Measurements from ENCODE around the gene TMEM244. TPM values are rescaled to one million over a fixed set of nuclear protein-coding genes. Genes with fewer than 3 reads are reported as not detected.

Gene TMEM244, protein sequence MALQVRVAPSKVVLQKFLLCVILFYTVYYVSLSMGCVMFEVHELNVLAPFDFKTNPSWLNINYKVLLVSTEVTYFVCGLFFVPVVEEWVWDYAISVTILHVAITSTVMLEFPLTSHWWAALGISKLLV
- under 1 TPM in 1 of 3 donors, not detected in 2; 0.76 TPM for polyA plus RNA-seq

DNA sequence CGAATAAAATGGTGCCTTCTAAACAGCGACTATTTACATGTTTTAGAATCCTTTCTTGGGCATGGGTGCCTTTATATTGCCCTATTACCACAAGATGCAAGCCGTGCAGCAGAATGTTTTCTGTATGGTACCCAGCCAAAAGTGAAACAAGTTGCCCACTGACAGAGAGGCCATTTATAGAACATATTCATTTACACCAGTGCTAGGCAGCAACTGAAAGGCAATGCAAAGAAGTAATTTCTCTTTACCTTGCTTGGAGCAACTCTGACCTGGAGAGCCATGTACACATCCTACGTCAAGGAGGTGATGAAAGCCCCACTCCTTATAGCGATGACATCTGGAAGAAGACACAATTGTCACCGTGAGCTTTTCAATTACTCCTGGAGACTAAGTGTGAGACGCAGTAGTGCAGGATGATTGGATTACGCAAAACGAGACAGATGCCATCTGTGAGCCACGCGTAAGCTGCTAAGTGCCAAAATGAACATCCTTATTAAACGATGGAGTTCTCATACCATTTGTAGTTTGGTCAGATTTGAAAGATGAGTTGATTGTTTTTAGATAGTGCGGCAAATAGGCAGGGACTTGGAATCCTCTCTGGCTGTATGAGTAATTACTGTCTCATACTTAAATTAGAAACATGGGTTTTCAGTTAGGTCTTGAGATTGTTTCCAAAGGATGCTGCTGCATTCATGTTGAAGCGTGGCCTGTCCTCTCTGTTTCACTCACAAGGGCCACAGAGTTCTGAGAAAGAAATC, at the start of gene TMEM244:
Gene TMEM244 (minus strand): TSS at position 408 of the 758 bp plus-strand sequence. CDS start 127 bp downstream, at position 281.
- Mint-ChIP-seq H3K4me1 (peaks cover 7 to 8% of the 10 kb centered on the region in 2 donors), H3K27me3 (ENCODE audit: low read depth in 3 of 3) (peaks cover 0 to 2% (median 0%) of the 10 kb centered on the region in 3 donors), H3K27ac (peak within 1 kb of the TSS in 5 of 6 donors; percentile 48 to 96 (median 72)), H3K9me3 (no peaks in the 10 kb centered on the region), H3K4me3 (peak within 1 kb of the TSS; percentile 67 to 90 (median 77)), H3K36me3 (no peaks in the 10 kb centered on the region)
- peak in 1 of 3 donors; percentile 51 for DNase-seq

DNA sequence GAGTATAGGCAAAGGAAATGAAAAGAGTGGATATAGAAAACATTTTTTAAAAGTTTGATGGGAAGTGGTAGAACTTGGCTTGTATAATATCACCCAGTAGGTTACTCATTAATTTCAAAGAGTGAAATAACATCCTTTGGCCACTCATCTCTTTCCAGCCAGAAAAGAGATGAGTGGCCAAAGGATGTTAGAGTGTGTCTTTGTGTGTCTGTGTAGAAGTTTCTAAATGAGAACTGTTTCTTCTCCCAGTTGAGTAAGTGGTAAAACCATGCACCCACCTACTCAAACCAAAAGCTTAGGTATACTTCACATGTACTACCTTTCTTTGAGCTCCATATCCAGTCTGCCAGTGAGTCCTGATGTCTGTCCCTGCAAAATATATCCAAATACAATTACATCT, 47.7 kb upstream of the TMEM244 start:
- no peak overlapping the region for H3K4me3 Mint-ChIP-seq
- no peaks in the 10 kb centered on the region for H3K4me1 Mint-ChIP-seq
- no peak overlapping the region for H3K27ac Mint-ChIP-seq

DNA sequence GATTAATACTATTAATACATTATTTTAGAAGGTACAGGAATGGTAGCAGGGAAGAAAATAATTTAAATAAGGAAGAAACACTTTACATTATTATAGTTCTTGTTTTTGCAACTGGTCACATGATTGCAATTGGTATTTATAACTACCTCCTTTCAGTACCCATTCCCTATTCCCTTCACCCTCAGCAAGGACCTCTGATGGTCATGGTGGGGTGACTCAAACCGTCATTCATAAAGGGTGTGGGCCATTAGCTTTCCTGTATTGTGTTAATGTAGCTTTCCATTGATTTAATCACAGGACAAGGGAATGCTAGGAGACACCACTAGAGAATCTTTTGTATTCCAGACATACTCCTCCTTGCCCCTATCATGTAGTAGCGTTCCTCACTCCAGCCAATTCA, 47.2 kb upstream of the TMEM244 start:
- Mint-ChIP-seq H3K27me3 (ENCODE audit: low read depth in 3 of 3) (peaks cover 0 to 3% (median 0%) of the 10 kb centered on the region in 3 donors), H3K27ac (no peak overlapping the region), H3K4me3 (no peak overlapping the region), H3K36me3 (no peaks in the 10 kb centered on the region), H3K9me3 (no peaks in the 10 kb centered on the region), H3K4me1 (no peaks in the 10 kb centered on the region)
- DNase-seq = no peak

More for the DNA sequence above, 47.7 kb upstream of the TMEM244 start:
- Mint-ChIP-seq H3K36me3 (no peaks in the 10 kb centered on the region), H3K27me3 (ENCODE audit: low read depth in 3 of 3) (peaks cover 0 to 3% (median 0%) of the 10 kb centered on the region in 3 donors), H3K9me3 (no peaks in the 10 kb centered on the region)
- DNase-seq = no peak

DNA sequence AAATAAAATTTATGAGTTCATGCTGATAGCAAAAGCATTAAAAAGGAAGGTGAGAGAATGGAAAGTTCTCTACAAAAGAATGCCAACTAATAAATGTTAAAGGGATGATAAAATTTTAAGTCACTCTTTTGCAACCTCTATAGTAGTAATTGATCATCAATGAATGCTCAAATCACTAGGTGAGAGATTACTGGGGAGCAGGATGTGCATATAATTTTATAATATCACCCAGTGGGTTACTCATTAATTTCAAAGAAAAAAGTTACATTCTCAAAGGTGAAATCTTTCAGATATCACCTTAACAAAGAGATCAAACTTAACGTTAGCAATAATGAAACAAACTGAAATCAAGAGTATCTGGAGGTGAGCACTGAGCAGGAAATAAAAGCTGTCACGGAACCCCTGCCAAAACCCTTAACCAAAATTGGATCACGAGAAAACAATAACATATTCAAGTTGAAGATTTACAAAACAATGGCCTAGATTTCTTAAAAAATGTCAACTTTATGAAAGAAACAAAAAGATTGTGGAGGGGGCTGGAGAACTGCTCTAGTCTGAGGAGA, 45.5 kb upstream of the TMEM244 start:
- no peak for DNase-seq
- H3K4me3 Mint-ChIP-seq = no peak overlapping the region
- no peaks in the 10 kb centered on the region for H3K9me3 Mint-ChIP-seq
- H3K36me3 Mint-ChIP-seq = no peaks in the 10 kb centered on the region
- no peaks in the 10 kb centered on the region for H3K4me1 Mint-ChIP-seq
- no peak overlapping the region for H3K27ac Mint-ChIP-seq
- H3K27me3 Mint-ChIP-seq (ENCODE audit: low read depth in 3 of 3) = peaks cover 0 to 3% (median 0%) of the 10 kb centered on the region in 3 donors

- Mint-ChIP-seq H3K27ac (no peak overlapping the region), H3K4me3 (no peak overlapping the region), H3K4me1 (no peaks in the 10 kb centered on the region), H3K27me3 (ENCODE audit: low read depth in 3 of 3) (peaks cover 0 to 3% (median 0%) of the 10 kb centered on the region in 3 donors), H3K36me3 (no peaks in the 10 kb centered on the region), H3K9me3 (no peaks in the 10 kb centered on the region)
- no peak for DNase-seq
Observed at GRCh38 chr6:129903082-129903481, 42.0 kb upstream of the TMEM244 start.

GRCh38 chr6:129902681-129903080, 41.6 kb upstream of the TMEM244 start:
- H3K4me3 Mint-ChIP-seq = no peak overlapping the region
- peaks cover 0 to 3% (median 0%) of the 10 kb centered on the region in 3 donors for H3K27me3 Mint-ChIP-seq (ENCODE audit: low read depth in 3 of 3)
- H3K4me1 Mint-ChIP-seq = no peaks in the 10 kb centered on the region
- H3K36me3 Mint-ChIP-seq = no peaks in the 10 kb centered on the region
- H3K27ac Mint-ChIP-seq = no peak overlapping the region
- DNase-seq = no peak
- H3K9me3 Mint-ChIP-seq = no peaks in the 10 kb centered on the region

DNA sequence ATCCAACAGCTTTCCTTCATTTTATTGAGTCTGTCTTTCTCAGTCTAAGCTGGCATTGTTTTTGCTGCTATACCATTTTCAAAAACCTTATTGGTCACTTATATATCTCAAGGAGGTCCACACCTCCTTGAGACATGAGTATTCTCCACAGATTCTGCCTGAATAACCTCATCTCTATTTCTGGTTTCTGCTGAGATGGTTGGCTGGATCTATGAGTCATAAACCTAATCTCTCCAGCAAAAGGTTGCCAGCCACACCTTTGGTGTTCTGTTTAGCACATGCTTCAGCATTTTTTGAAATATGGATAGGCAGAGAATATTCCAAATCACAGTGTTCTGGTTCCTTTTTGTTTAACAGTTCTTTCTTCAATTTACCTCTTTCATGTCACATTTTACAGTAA, 40.8 kb upstream of the TMEM244 start:
- Mint-ChIP-seq H3K27ac (no peak overlapping the region), H3K4me3 (no peak overlapping the region), H3K27me3 (ENCODE audit: low read depth in 3 of 3) (peaks cover 0 to 3% (median 0%) of the 10 kb centered on the region in 3 donors), H3K9me3 (no peaks in the 10 kb centered on the region), H3K36me3 (no peaks in the 10 kb centered on the region), H3K4me1 (no peaks in the 10 kb centered on the region)
- DNase-seq = no peak

- Mint-ChIP-seq H3K27ac (no peak overlapping the region), H3K27me3 (ENCODE audit: low read depth in 3 of 3) (no peaks in the 10 kb centered on the region), H3K36me3 (no peaks in the 10 kb centered on the region), H3K9me3 (no peaks in the 10 kb centered on the region), H3K4me1 (no peaks in the 10 kb centered on the region), H3K4me3 (no peak overlapping the region)
- DNase-seq = no peak
Observed at GRCh38 chr6:129895692-129896091, 34.6 kb upstream of the TMEM244 start.

- no peaks in the 10 kb centered on the region for H3K4me1 Mint-ChIP-seq
- H3K36me3 Mint-ChIP-seq = no peaks in the 10 kb centered on the region
- no peaks in the 10 kb centered on the region for H3K9me3 Mint-ChIP-seq
- H3K27me3 Mint-ChIP-seq (ENCODE audit: low read depth in 3 of 3) = no peaks in the 10 kb centered on the region
- DNase-seq = no peak
- H3K27ac Mint-ChIP-seq = no peak overlapping the region
- H3K4me3 Mint-ChIP-seq = no peak overlapping the region
Observed at GRCh38 chr6:129894921-129895320, 33.8 kb upstream of the TMEM244 start.

DNA sequence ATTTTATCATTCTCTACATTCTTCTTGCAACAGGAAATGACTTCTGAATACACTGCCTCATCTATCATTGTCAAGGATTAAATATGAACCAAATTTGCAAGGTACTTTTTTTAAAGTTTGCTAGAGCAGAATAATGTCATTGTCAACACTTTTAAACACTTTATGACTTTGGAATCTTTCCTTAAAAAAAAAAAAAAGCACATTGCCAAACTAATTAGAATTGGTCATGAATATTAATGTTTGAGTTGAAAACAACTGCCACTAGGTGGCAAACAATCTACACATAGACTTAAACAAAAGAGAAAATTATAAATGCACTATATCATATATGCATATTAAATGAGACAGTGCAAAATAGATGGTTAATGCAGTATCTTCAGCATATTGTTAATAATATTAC, 32.5 kb upstream of the TMEM244 start:
- no peaks in the 10 kb centered on the region for H3K36me3 Mint-ChIP-seq
- peak; percentile 9 to 25 (median 18) for DNase-seq
- H3K4me3 Mint-ChIP-seq = no peak overlapping the region
- no peaks in the 10 kb centered on the region for H3K9me3 Mint-ChIP-seq
- no peaks in the 10 kb centered on the region for H3K4me1 Mint-ChIP-seq
- H3K27me3 Mint-ChIP-seq (ENCODE audit: low read depth in 3 of 3) = no peaks in the 10 kb centered on the region
- H3K27ac Mint-ChIP-seq = no peak overlapping the region

GRCh38 chr6:129890701-129891100, 29.6 kb upstream of the TMEM244 start:
- Mint-ChIP-seq H3K4me3 (no peak overlapping the region), H3K4me1 (no peaks in the 10 kb centered on the region), H3K27ac (no peak overlapping the region), H3K9me3 (no peaks in the 10 kb centered on the region), H3K36me3 (no peaks in the 10 kb centered on the region), H3K27me3 (ENCODE audit: low read depth in 3 of 3) (peaks cover 0 to 5% (median 2%) of the 10 kb centered on the region in 3 donors)
- no peak for DNase-seq

DNA sequence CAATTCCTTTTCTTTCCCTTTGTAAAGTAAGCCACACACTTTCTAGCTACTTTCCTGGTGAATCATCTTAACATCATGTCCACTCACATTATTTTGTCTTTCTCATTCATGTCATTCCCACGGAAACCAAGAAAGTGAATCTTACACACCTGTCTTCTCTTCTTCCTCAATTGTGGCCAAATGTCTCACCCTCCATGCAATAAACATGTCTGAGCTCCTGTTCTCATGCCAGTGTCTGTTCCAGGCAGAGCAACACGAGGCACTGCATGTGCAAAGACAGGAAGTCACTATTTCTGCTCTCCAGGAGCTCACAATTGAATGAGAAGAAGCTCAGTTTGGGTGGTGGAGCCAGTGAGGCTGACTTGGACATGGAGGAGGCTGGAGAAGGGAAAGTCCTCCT, 29.0 kb upstream of the TMEM244 start:
- H3K36me3 Mint-ChIP-seq = no peaks in the 10 kb centered on the region
- no peak overlapping the region for H3K27ac Mint-ChIP-seq
- H3K4me1 Mint-ChIP-seq = no peaks in the 10 kb centered on the region
- H3K9me3 Mint-ChIP-seq = no peaks in the 10 kb centered on the region
- no peak for DNase-seq
- H3K4me3 Mint-ChIP-seq = no peak overlapping the region
- H3K27me3 Mint-ChIP-seq (ENCODE audit: low read depth in 3 of 3) = peaks cover 0 to 5% (median 2%) of the 10 kb centered on the region in 3 donors

GRCh38 chr6:129889580-129889979, 28.5 kb upstream of the TMEM244 start:
- Mint-ChIP-seq H3K27ac (no peak overlapping the region), H3K4me3 (no peak overlapping the region), H3K36me3 (no peaks in the 10 kb centered on the region), H3K27me3 (ENCODE audit: low read depth in 3 of 3) (peaks cover 0 to 5% (median 2%) of the 10 kb centered on the region in 3 donors), H3K9me3 (no peaks in the 10 kb centered on the region), H3K4me1 (no peaks in the 10 kb centered on the region)
- no peak for DNase-seq

GRCh38 chr6:129886401-129887155, 25.5 kb upstream of the TMEM244 start:
- no peaks in the 10 kb centered on the region for H3K36me3 Mint-ChIP-seq
- peaks cover 0 to 2% of the 10 kb centered on the region in 2 donors for H3K4me1 Mint-ChIP-seq
- no peak overlapping the region for H3K27ac Mint-ChIP-seq
- peaks cover 2 to 9% (median 6%) of the 10 kb centered on the region in 3 donors for H3K27me3 Mint-ChIP-seq (ENCODE audit: low read depth in 3 of 3)
- H3K9me3 Mint-ChIP-seq = peaks cover 0 to 2% (median 0%) of the 10 kb centered on the region in 6 donors
- H3K4me3 Mint-ChIP-seq = no peak overlapping the region
- no peak for DNase-seq

All from immature natural killer cell (primary cell).